SK-N-DZ (cell line): ENCODE measurements around the gene P2RY11.

Source experiments
- DNase-seq: peaks from one replicate; pipeline ENCODE4 v3.0.0-alpha.2; 2015; ENCODE audit warnings: low spot score

The P2RY11 gene

GRCh38 chr19:10112895-10113591 is 1.6 kb downstream of the P2RY11 start:
- peak; percentile 48 for DNase-seq

GRCh38 chr19:10113592-10113963 is 2.1 kb downstream of the P2RY11 start:
- no peak for DNase-seq

- DNase-seq: no peak
These were observed 2.6 kb downstream of the P2RY11 start for GRCh38 chr19:10113964-10114650.

GRCh38 chr19:10114651-10115391 is 3.3 kb downstream of the P2RY11 start:
- DNase-seq: no peak

- no peak for DNase-seq
These were observed 4.0 kb downstream of the P2RY11 start for GRCh38 chr19:10115392-10116084.

GRCh38 chr19:10116085-10116865 is 4.8 kb downstream of the P2RY11 start:
- DNase-seq: no peak

- DNase-seq: no peak
These were observed 5.5 kb downstream of the P2RY11 start for GRCh38 chr19:10116866-10117616.

- DNase-seq: no peak
These were observed 7.5 kb downstream of the P2RY11 start for GRCh38 chr19:10118960-10119359.

- no peak for DNase-seq
These were observed 9.2 kb downstream of the P2RY11 start for GRCh38 chr19:10120538-10121189.

GRCh38 chr19:10122045-10122444 is 10.6 kb downstream of the P2RY11 start:
- DNase-seq: no peak

GRCh38 chr19:10124429-10124828 is 12.9 kb downstream of the P2RY11 start:
- DNase-seq: no peak

GRCh38 chr19:10126213-10126639 is 14.7 kb downstream of the P2RY11 start:
- DNase-seq: no peak

GRCh38 chr19:10132905-10133304 is 21.4 kb downstream of the P2RY11 start:
- DNase-seq: no peak

- no peak for DNase-seq
These were observed 22.1 kb downstream of the P2RY11 start for GRCh38 chr19:10133596-10133995.

GRCh38 chr19:10134040-10134439 is 22.5 kb downstream of the P2RY11 start:
- DNase-seq: no peak

GRCh38 chr19:10135551-10136334 is 24.2 kb downstream of the P2RY11 start:
- no peak for DNase-seq

- no peak for DNase-seq
These were observed 25.4 kb downstream of the P2RY11 start for GRCh38 chr19:10136936-10137335.

- DNase-seq: no peak
These were observed 26.5 kb downstream of the P2RY11 start for GRCh38 chr19:10137751-10138682.
